ENCODE measurements around the gene METTL8.
"Not testable (repeated sequence)": the region's sequence is repeated elsewhere in the genome, so short reads cannot be mapped to it uniquely, and the experiment has no call there.

The METTL8 gene

DNA sequence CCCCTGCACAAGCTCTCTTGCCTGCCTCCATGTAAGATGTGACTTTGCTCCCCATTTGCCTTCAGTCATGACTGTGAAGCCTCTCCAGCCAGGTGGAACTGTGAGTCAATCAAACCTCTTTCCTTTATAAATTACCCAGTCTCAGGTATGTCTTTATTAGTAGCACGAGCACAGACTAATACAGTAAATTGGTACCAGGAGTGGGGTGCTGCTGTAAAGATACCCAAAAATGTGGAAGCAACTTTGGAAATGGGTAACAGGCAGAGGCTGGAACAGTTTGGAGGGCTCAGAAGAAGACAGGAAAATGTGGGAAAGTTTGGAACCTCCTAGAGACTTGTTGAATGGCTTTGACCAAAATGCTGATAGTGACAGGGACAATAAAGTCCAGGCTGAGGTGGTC, 122.2 kb downstream of the METTL8 start:
- DNase-seq (ENCODE audit: low spot score) = not testable (repeated sequence)

GRCh38 chr2:171310889-171311288, 122.9 kb downstream of the METTL8 start:
- no peak for DNase-seq (ENCODE audit: low spot score)

DNA sequence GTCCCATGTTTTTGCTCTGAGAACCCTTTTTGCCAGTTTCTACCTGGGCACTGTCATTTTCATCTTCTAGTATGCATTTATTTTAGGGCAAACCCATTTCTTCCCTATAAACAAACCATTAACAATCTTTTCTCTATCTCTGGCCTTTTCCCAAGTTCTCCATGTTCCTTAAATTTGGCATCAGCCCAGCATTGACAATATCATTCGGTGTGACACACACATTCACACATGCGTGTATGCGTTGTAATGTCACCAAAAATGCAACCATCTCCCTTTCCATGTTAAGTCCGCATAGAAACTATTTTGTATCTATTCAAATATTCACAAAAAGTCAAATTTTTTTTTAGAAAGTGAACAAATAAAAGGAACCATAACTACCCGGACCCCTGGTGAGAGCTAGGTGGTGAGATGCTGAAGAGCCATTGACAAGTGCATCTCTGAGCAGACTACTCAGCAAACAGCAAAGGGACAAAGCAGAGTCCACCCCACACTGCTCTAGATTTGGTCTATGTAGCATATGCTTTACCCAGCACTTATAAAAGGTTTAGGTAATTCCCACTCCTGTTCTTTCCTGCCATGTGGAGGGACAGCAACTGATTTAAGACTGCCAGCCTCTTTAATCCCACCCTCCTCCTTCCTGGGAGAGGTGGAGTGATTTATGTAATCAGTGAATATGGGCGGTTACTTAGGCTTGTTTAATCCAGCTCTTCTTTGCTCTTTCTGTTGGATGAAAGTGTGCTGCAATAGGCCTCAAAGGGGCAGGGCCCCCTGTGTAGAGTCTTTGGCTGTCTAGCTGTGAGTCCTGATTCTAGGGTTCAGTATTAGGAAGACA, 124.1 kb downstream of the METTL8 start:
- no peak for DNase-seq (ENCODE audit: low spot score)

GRCh38 chr2:171308280-171309054, 125.3 kb downstream of the METTL8 start:
- DNase-seq (ENCODE audit: low spot score) = no peak

- no peak for DNase-seq (ENCODE audit: low spot score)
Measured at GRCh38 chr2:171307560-171307959, 126.2 kb downstream of the METTL8 start.

- DNase-seq (ENCODE audit: low spot score) = no peak
Measured at GRCh38 chr2:171297956-171298355, 135.8 kb downstream of the METTL8 start.

DNA sequence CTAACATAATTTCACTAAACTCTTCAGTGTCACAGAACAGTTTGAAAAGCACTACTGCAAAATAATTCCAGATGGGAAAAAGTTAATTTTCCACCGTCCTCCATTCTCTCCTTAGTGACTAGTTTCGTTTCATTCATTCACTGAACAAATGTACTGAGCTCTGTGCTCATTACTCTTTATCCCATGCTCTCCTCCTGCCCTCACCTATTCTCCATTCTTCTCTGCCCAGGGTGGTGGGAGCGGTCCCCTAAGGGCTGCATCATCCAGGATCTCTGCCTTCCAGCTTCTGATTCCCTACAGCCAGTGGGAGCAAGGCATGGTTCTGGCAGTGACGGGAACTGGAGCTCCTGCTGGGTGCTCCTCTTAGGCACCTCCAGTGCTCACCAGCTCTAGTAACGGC, 139.2 kb downstream of the METTL8 start:
- DNase-seq (ENCODE audit: low spot score) = no peak

DNA sequence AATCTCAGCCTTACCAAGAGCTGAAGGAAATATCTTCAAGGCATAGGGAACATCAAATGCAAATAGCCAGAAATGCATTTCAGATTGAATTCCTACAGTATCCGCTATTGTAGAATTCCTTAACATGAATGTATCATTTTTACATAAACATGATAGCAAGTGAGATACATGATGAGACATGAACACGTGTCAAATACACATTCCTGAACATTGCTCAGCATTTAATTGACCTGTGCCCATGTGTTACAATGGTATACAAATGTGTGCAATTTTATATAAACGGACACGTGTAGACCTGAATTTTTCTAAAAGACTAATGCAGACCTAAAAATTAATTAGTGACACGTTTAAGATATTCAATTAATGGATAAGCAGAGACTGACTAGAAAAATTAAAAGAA, 140.1 kb downstream of the METTL8 start:
- no peak for DNase-seq (ENCODE audit: low spot score)

DNA sequence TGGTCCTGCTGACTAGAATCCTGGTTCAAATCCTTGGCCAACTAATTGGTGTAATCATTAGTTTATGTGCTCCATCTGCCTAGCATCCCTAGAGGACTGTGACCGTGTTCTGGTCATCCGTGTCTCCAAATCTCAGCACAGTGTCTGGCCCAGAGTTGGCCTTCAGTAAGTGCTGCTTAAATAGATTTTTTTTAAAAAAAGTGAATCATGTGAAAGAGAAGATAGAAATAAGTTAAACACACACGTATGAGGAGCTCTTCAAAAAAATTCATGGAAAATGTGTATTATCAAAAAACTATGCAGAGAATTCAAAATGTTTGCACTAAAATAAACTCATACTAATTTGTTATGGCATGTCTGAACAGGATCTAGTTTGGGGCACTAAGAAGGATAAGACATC, 143.8 kb downstream of the METTL8 start:
- DNase-seq (ENCODE audit: low spot score) = no peak

- no peak for DNase-seq (ENCODE audit: low spot score)
Measured at GRCh38 chr2:171289316-171289715, 144.5 kb downstream of the METTL8 start.

DNA sequence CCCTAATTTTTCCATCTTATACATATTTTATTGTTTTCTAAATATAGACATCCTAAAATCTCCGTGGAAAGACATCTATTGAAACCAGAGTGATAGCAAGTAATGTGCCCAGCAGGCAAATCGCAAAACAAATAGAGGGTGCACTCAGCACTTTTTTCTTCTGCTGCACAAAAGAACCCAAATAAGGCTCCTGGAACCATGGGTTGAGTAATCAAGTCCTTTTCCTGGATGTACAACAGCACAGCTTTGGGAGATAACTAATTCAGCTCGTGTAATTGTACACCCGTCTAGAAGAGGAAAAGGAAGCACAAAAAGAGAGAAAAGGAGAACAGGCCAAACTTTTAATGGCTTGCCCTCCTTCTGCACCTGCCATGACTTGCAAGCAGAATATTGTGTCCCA, 146.2 kb downstream of the METTL8 start:
- no peak for DNase-seq (ENCODE audit: low spot score)

- no peak for DNase-seq (ENCODE audit: low spot score)
Measured at GRCh38 chr2:171287036-171287571, 146.7 kb downstream of the METTL8 start.

GRCh38 chr2:171281110-171281509, 152.7 kb downstream of the METTL8 start:
- no peak for DNase-seq (ENCODE audit: low spot score)

DNA sequence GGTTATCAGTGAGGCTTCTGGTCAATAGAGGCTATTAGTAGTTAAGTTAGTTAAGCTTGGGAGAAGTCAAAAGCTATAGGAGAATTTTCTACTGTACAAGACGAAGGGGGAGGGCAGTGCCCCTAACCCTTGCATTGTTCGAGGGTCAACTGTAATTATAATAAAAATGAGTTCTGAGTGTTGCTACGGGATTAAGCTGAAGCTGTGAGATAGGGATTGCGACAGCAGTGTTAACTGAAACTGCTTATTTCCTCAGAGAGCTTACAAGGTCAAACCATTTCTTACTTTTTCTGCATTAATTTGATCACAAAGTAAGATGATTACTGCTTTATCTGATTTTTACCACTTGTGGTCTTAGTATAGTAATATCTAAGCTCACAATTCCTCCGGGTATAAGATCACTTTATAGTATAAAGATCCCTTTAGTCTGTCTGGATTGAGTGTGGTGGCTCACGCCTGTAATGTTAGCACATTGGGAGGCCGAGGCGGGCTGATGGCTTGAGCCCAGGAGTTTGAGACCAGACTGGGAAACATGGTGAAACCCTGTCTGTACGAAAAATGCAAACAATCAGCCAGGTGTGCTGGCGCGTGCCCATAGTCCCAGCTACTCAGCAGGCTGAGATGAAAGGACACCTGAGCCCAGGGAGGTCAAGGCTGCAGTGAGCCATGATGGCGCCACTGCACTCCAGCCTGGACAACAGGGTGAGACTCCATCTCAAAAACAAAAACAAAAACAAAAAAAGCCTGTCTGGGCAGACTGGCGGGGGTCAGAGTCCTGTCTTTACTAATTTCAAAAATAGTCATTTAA, 153.6 kb downstream of the METTL8 start:
- DNase-seq (ENCODE audit: low spot score) = no peak

DNA sequence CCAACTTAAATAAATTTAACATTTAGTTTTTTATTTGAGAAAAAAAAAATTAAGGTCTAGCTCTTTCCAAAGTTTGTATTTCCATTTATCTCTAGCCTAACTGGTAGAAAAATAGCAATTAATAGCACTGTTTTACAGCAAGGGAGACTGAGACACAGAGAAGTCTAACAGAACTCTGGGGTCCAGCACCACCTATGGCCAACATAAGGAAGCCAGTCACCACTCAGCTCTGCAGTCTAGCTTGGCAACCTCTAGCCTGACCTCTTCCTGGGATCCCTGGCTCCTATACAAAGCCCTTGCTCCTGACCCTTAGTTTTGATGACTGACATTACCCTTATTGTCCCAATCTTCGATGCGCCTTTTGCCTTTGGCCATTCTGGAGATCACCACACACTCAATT, 159.0 kb downstream of the METTL8 start:
- DNase-seq (ENCODE audit: low spot score) = no peak

- DNase-seq (ENCODE audit: low spot score) = no peak
Measured at GRCh38 chr2:171271971-171272436, 161.8 kb downstream of the METTL8 start.

DNA sequence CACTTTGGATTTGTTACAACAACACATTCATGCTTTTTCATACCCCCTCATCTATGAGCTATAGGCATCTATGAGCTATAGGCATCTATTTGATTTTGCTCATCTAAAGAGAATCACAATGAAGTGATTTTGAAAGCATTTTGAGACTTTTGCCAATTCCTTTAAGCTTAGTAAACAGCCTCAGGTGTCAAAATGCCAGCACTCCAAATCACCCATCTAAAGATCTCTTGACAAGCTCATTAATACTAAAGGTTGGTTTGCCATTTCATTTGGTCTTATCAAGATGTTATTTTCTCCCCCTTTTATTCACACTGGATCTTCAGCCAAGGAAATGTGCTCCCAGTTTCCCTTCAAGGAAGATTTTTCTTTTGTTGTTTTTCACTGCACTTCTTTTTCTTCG, 162.4 kb downstream of the METTL8 start:
- DNase-seq (ENCODE audit: low spot score) = no peak

GRCh38 chr2:171267855-171268629, 165.7 kb downstream of the METTL8 start:
- DNase-seq (ENCODE audit: low spot score) = peak; percentile 4

Measured in pons (tissue), 1 donor.